Spleen (tissue), 11 donors: ENCODE data around the gene TRIM65. TPM values are rescaled to one million over a fixed set of nuclear protein-coding genes. Genes with fewer than 3 reads are reported as not detected.
A peak's percentile ranks its signal among the peaks of the same experiment; 100 is the strongest.

Source experiments
- DNase-seq: peaks from one replicate; pipeline ENCODE4 v3.0.0-alpha.2; 2020
- H3K27ac ChIP-seq, 8 donors: fragments of 200-600 bp; sonication (generic) in 7 of 8; 1 replicate in 4 of 8; 2 replicates in 4 of 8; pipeline versions ENCODE4 v1.5.0 to v1.8.0; 2016 to 2021; ENCODE audit warnings: inconsistent platforms in 4 of 8, mild to moderate bottlenecking in 4 of 8, moderate library complexity in 1 of 8
- H3K27me3 ChIP-seq, 7 donors: fragments of 200-600 bp; sonication (generic) in 6 of 7; replicated peaks in 1 of 7; 1 replicate in 4 of 7; 2 replicates in 3 of 7; pipeline versions ENCODE4 v1.5.0 to v1.8.0; 2016 to 2021; ENCODE audit warnings: inconsistent platforms in 3 of 7, mild to moderate bottlenecking in 1 of 7
- H3K36me3 ChIP-seq, 6 donors: fragments of 200-600 bp; sonication (generic) in 5 of 6; 1 replicate in 4 of 6; 2 replicates in 2 of 6; pipeline versions ENCODE4 v1.5.0 to v1.8.0; 2016 to 2021; ENCODE audit warnings: inconsistent platforms in 2 of 6
- H3K4me1 ChIP-seq, 6 donors: fragments of 200-600 bp; sonication (generic) in 5 of 6; 1 replicate in 3 of 6; 2 replicates in 3 of 6; pipeline versions ENCODE4 v1.5.0 to v1.8.0; 2016 to 2021; ENCODE audit warnings: inconsistent platforms in 3 of 6
- H3K4me3 ChIP-seq, 8 donors: fragments of 200-600 bp; sonication (generic) in 7 of 8; 1 replicate in 4 of 8; 2 replicates in 4 of 8; pipeline versions ENCODE4 v1.5.0 to v1.8.0; 2016 to 2021; ENCODE audit warnings: inconsistent platforms in 4 of 8, mild to moderate bottlenecking in 4 of 8, moderate library complexity in 2 of 8
- H3K9me3 ChIP-seq, 8 donors: fragments of 200-600 bp; sonication (generic) in 7 of 8; 1 replicate in 4 of 8; 2 replicates in 4 of 8; pipeline versions ENCODE4 v1.5.0 to v1.8.0; 2016 to 2021; ENCODE audit warnings: inconsistent platforms in 4 of 8
- CTCF ChIP-seq, 11 experiments: fragments of 200-600 bp in 7 of 11; fragments of 450-650 bp in 4 of 11; sonication (generic) in 4 of 11; IDR thresholded peaks in 8 of 11; conservative IDR thresholded peaks in 3 of 11; 1 replicate in 7 of 11; 2 replicates in 4 of 11; pipeline versions ENCODE4 v1.4.0 to v1.8.0; 2016 to 2021; ENCODE audit warnings: antibody characterized with exemption in 11 of 11, inconsistent platforms in 4 of 11, mild to moderate bottlenecking in 1 of 11
- POLR2A ChIP-seq, 3 donors: fragments of 450-650 bp; IDR thresholded peaks; one replicate each; pipeline ENCODE4 v1.5.1; 2017; ENCODE audit warnings: antibody characterized with exemption in 3 of 3, mild to moderate bottlenecking in 1 of 3
- POLR2AphosphoS5 ChIP-seq, 3 donors: sonication (generic); formaldehyde crosslinking; IDR thresholded peaks; one replicate each; pipeline ENCODE4 v1.5.1; 2017; ENCODE audit warnings: antibody characterized with exemption in 3 of 3
- WGBS, 5 donors: extraction: QIAGEN DNeasy Blood & Tissue Kit in 3 of 5; methylation state at CpG; one replicate each; pipeline versions ENCODE4 v1.1.5 to v1.1.7; 2013 to 2018; 5-methylcytosine and 5-hydroxymethylcytosine counted together
- intact Hi-C: fragments of 100-400 bp; cut with DNase I; formaldehyde crosslinking; loops from one replicate; pipeline ENCODE4 v1.15.0; 2023; ENCODE audit warnings: low total_unique reads
- polyA plus RNA-seq, 3 donors: library from polyadenylated mRNA; stranded (reverse); fragments of 200-250 nt; gene quantifications; one replicate each; pipeline ENCODE4 v1.2.1, GENCODE V29; 2013
- total RNA-seq, 7 donors: library from RNA; depleted of rRNA in 3 of 7; stranded (reverse); fragments of >200 nt in 3 of 7; fragmentation: NEBNext Ultra II Directional in 4 of 7; extraction: Animal tissue kit (Norgen Biotek cat#: 25700) in 4 of 7; gene quantifications; one replicate each; pipeline versions ENCODE4 v1.1.0 to v1.2.1, GENCODE V29; 2016 to 2021
- donor health status: healthy with polysubstance abuse.
- donor health status: DM: no; HTN: no; CAD: no; lungs with moderate emphysema.
- donor health status: DM: no; HTN: no; CAD: no.
- donor health status: Bipolar disorder and iron deficiency.
- donor health status: healthy.
- donor health status: DM: no; HTN: no; CAD: no.
- donor health status: DM: yes; HTN: yes; CAD: no.

Gene TRIM65
- total and polyA plus RNA-seq, 10 donors: 9.0 to 28.2 (median 22.8) TPM

- Histone ChIP-seq H3K27me3 (no peaks in the 10 kb centered on the region), H3K36me3 (peaks cover 0 to 19% (median 0%) of the 10 kb centered on the region in 6 donors), H3K9me3 (no peaks in the 10 kb centered on the region), H3K27ac (no peak overlapping the region), H3K4me1 (peaks cover 5 to 30% (median 24%) of the 10 kb centered on the region in 6 donors), H3K4me3 (no peak overlapping the region)
- intact Hi-C loops: no loop called here
- TF ChIP-seq POLR2A (IDR thresholded peaks at IDR 0.05) (no peak), POLR2AphosphoS5 (IDR thresholded peaks at IDR 0.05) (no peak), CTCF (IDR thresholded peaks at IDR 0.05 in 8 of 11, conservative IDR thresholded peaks at IDR 0.05 in 3 of 11) (no peak)
- WGBS, 5 donors: 81 to 90% (median 86%) methylated on average over 6 of the region's 6 CpGs
- no peak for DNase-seq
Observed at GRCh38 chr17:75908201-75908600, 11.4 kb upstream of the TRIM65 start.

GRCh38 chr17:75906143-75906884 is 9.6 kb upstream of the TRIM65 start:
- H3K4me3 ChIP-seq: no peak overlapping the region
- no peak for TF ChIP-seq POLR2AphosphoS5 (IDR thresholded peaks at IDR 0.05)
- no peak for TF ChIP-seq CTCF (IDR thresholded peaks at IDR 0.05 in 8 of 11, conservative IDR thresholded peaks at IDR 0.05 in 3 of 11)
- TF ChIP-seq POLR2A (IDR thresholded peaks at IDR 0.05): no peak
- WGBS, 5 donors: 83 to 90% (median 87%) methylated on average over 10 of the region's 10 CpGs
- peaks cover 0 to 27% (median 16%) of the 10 kb centered on the region in 6 donors for H3K36me3 ChIP-seq
- H3K27me3 ChIP-seq: no peaks in the 10 kb centered on the region
- intact Hi-C loops: no loop called here
- no peak for DNase-seq
- peak overlapping the region in 2 of 8 donors; percentile 25 to 45 for H3K27ac ChIP-seq
- peaks cover 5 to 44% (median 30%) of the 10 kb centered on the region in 6 donors for H3K4me1 ChIP-seq
- H3K9me3 ChIP-seq: no peaks in the 10 kb centered on the region

DNA sequence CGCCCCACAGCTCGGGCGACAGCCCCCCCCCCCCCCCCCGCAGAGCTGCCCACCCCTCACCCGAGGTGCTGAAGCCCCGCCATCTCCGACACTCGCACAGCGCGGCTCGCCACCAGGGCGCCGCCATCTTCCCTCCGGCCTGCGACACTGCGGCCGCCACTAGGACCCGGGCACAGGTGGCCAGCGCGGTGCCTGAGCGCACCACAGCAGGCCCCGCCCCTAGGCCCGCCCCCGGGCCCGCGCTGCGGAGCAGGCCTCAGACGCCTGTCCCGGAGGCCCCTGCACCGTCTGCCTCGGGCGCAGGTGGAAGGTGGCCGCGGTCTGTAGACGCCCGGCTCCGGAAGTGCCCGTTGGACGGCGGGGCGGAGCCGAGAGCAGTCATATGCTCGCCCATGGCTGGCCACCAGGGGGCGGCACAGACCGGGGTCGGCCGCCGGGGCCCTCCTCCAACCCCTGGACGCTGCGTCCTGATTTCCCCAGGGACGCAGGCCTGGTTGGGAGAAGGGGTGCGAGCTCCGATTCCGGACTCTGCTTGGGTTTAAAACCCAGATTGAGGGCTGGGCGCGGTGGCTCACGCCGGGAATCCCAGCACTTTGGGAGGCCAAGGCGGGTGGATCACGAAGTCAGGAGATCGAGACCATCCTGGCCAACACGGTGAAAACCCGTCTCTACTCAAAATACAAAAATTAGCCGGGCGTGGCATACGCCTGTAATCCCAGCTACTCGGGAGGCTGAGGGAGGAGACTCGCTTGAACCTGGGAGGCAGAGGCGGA is 8.2 kb upstream of the TRIM65 start, which contains the start of gene MRPL38:
Gene MRPL38, minus strand, starts transcription at position 136 of the 773 bp plus-strand sequence. Its CDS starts 9 bp downstream, at position 127.
- WGBS, 5 donors: 3 to 17% (median 3%) methylated on average over 16 to 68 of the region's 69 CpGs
- intact Hi-C loops: loop anchor here (2.0 kb wide), 1 partner anchor 100 kb away; no protein-coding TSS in a partner anchor
- H3K27ac ChIP-seq: peak within 1 kb of the TSS; percentile 86 to 95 (median 93)

More for the DNA sequence above, 8.2 kb upstream of the TRIM65 start, which contains the start of gene MRPL38:
- Histone ChIP-seq H3K9me3 (no peaks in the 10 kb centered on the region), H3K36me3 (peaks cover 0 to 36% (median 28%) of the 10 kb centered on the region in 6 donors), H3K4me3 (peak within 1 kb of the TSS; percentile 69 to 96 (median 90)), H3K4me1 (peaks cover 5 to 44% (median 27%) of the 10 kb centered on the region in 6 donors), H3K27me3 (no peaks in the 10 kb centered on the region)
- peak; percentile 99 for DNase-seq
- TF ChIP-seq CTCF (IDR thresholded peaks at IDR 0.05 in 8 of 11, conservative IDR thresholded peaks at IDR 0.05 in 3 of 11): peak; percentile 99 to 100 (median 100)
- TF ChIP-seq POLR2AphosphoS5 (IDR thresholded peaks at IDR 0.05): peak; percentile 91 to 93 (median 92)
- peak in 1 of 3 donors; percentile 26 for TF ChIP-seq POLR2A (IDR thresholded peaks at IDR 0.05)
